Stimulated activated CD8-positive, alpha-beta memory T cell treated with anti-CD3 and anti-CD28 coated beads, Interleukin-4, amount 100 ng/mL, for 48 hours (primary cell): ENCODE data around the gene S100A7.
A peak's percentile ranks its signal among the peaks of the same experiment; 100 is the strongest.
"Not testable (repeated sequence)": the region's sequence is repeated elsewhere in the genome, so short reads cannot be mapped to it uniquely, and the experiment has no call there.

Source experiments
- DNase-seq: peaks from one replicate; pipeline ENCODE4 v3.0.0-alpha.2; 2020

S100A7 gene

DNA sequence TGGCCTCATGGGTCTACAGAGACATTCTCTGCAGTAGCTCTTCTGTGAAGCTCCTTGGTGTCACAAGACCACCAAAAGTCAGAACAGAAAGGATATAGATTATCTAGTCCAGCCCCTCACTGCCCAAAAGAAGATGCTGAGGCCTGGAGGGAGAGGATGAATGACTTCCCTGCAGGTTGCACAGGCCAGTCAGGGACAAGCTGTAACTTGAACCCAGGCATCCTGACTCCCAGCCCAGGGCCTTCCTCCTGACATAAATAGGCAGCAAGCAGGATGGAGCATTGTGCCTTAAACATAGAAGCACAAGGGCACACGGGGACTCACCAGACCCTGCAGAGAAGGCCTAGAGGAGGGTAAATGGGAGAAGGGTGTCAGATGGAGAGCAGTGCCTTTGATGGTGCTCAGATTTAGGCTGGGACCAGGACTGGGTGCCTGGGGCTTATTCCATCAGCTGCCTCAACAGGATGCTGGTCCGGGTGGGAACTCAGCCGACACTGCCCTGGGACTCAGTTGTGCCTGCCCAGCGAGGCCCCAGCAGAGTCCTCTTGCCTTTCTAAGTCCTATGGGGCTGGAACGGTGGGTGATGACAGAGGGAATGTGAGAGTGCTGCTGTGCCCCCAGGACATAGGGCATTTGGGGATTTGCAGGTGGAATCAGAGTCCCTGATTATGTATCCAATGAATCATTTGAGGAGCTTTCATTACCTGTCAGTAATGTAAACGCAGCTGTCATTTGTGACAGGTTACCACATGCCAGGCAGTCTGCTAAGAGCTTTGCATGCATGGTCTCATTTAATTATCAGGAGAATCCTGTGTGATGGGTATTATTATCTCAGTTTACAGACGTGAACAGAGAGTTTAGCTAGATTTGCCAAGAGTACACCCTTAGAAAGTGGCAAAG, 30.9 kb downstream of the S100A7 start:
- DNase-seq, result no peak

DNA sequence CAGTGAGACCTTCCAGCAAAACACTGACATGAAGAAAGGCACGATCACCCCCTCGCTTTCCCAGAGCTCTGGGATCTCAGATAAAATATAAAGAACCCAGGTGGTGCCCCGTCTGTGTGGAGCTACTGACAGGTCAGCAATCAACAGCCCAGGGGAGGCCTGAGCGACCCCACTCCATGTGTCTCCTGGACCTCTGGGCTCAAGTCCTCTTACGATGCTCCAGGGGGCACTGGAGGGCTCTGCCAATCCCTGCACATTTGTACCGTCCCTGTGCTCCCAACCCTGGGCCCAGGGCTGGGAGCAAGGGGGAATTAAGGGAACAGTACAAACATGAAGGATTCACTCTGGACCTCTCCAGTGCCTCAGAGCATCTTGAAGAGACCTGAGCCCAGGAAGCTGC, 31.7 kb downstream of the S100A7 start:
- no peak for DNase-seq

DNA sequence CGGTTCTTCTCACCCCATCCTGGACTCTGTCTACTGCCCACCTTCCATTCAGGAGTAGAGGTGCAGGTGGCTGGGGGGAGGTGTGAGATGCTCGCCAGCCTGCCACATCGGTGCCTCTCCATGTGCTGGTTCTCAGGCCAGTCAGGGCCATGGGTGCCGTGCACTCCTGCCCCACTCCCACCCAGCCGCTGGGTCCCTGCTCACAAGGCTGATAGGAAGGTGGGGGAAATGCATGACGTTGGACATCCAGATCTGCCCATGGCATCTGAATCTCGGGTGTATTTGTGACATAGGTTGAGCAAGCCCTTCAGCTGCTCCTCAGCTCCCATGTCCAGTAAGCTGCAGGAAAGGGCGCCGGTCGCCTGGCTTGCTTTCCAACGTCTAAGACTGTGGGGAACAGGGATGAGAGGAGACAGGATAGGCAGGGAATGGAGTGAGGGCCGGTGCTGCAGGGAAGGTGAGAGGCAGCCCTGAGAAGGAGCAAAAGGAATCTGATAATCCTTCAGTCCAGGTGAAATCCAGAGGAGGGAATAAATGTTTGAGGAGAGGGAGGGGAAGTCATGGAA, 32.3 kb downstream of the S100A7 start:
- DNase-seq, result no peak

DNA sequence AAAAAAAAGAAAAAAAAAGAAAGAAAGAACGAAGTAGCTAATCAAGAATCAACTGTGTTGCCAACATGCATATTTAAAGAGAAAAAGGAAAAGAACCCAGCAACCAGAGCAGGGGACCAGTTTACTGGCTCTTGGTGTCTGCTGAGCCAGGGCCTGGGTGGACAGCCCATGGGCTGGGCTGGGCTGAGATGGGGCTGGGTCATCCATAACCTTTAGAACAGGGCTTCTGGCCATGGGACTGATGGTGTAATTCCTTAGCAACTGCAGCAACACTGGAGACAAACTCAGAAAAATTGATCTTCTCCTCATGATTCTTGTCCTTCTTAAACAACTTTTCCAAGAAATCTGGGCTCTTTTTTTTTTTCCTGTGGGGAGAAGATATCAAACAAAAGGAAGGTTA, 33.6 kb downstream of the S100A7 start:
- DNase-seq, result no peak

DNA sequence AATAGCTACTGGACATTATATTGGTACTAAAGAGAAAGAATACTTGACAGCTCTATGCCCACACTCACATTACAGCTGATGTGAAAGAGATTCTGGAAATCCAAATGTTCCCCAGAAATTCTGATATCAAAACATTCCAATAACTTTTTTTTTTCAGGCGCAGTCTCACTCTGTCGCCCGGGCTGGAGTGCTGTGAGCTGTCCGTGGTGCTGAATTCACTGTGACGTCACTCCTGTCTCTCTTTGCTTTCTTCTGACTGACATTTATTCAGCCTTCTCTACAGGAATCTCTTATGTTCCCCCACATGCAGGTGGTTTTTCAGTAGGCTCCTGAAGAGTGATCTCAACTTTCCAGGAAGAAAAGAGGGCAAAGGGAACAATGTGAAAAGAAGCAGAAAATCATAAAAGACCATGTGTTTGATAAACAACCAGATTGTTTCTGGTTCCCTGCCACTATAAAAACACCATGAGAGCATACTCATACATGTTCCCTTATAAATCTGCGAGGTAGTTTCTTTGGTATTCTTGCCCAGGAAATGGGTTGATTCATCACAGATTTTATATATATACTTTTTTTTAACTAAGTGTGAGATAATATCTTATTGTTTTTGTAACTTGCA, 37.9 kb downstream of the S100A7 start:
- DNase-seq, result peak; percentile 85

DNA sequence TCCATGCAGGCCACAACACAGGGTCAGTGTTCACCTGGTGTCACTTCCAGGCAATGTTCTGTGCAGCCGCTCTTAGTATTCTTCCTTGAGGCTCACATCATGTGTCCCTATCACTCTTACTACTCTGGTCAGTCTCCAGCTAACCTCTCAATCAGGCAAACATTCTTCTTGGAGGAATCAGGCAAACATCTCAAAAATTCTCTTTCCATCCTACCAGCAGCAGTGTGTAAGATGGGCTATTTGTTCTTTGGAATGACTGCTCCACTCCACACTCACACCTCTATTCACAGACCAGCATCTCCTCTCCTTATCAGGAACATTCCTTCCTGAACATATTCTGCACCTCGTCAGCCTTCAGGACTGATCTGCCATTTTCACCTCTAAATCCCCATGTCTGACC, 40.1 kb downstream of the S100A7 start:
- no peak for DNase-seq

DNA sequence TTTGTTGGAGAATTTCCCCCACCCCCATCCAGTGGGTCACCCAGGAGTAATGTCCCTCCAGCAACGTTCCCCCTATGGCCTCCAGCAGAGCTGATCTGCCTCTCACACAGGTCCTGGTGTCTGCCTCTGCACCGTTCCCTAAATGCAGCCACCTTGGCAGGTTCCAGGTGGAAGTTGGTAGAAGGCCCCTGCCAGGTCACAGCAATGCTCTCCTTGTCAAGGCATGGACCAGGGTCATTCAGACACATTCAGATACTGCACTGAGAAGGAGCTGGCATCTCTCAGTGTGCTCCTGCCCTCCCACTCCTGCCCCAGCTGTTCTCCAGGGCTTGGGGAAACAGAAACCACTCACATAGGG, 41.0 kb downstream of the S100A7 start:
- not testable (repeated sequence) for DNase-seq

DNA sequence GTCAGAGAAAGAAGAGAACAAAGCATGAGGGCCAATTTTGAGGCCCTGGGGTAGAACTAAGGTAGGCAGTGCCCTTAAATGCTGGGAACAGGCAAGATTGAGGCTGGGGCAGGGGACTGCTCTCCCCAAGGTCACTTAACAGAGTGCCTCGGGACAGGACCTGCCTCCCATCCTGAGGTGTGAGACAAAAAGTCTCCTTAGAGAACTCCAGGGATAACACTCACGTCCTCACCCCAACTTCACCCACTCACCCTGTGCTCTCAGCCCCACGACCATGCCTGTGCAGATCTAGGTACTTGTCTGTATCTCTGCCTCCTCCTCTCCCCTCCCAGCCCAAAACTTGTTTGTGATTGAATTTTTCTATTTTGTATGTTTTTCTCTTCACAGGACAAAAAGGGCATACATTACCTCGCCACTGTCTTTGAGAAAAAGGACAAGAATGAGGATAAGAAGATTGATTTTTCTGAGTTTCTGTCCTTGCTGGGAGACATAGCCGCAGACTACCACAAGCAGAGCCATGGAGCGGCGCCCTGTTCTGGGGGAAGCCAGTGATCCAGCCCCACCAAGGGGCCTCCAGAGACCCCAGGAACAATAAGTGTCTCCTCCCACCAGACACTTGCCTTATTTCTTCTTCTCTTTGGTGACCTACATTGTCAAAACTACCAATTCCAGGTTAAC, 41.6 kb downstream of the S100A7 start:
- not testable (repeated sequence) for DNase-seq

DNA sequence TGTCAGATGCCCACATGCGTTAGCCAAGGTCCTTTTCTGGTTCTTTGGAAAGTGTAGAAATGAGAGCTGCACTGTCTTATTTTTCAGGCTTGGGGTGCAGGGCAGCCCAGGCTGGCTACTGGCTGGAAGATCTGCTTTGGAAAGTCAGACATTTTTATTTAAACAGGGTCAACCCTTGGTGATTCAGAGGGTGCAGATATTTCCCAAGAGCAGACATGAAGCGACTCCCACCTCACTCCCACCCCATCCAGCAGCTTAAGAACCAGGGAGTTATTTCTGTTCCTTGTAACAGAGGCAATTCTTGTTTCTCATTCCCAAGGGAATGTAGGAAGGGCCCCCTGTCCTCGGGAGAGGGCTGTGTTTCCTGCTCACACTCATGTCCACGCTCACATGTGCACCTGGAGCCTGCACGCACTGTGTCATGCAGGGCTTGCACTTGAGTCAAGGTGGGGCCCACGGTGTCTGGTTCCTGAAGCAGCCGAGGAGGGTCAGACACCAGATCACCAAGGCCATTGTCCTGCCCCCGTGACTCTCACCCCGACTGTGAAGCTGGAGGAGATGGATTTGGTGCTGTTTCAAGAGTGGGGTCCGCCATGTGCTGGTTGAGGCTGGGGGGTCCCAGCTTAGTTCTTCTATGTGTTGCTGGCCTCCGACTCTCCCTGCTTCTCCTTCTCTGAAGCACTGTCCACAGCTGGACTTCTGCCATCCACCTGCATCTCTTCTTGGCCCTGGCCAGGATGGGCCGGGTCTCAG, 43.1 kb downstream of the S100A7 start:
- no peak for DNase-seq

DNA sequence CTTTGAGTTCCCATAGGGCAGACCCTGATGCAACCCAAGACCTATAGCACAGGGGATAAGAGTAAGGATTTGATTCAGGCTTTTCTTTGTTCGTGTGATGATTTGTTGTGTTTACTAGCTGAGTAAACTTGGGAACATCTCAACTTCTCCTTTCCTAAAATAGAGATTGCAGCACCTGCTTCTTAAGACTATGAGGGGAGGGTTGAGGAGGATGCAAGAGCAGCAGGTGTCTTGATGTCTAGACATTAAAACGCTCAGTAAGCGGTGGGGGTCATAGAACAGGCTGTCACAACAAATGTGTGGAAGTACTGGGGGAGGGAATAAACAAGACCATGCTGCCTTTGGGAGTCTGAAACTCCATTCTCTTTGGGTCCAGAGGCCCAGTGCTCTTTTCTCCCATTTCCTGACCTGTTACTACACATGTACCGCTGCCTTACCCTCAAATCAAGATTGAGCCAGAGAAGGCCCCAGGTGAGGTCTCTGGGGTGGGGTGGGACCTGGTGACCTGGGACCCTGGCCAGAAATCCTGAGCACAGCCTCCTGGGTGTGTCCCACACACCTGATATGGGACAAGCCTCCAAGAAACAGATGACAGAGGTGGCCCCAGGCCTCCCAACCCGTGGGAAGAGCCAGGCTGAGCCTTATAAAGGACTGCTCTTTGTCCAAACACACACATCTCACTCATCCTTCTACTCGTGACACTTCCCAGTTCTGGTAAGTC, 44.4 kb downstream of the S100A7 start, which contains the start of gene S100A7A:
S100A7A (plus strand) TSS at position 671 of the 721 bp plus-strand sequence. CDS start 1,563 bp downstream, outside the sequence.
- no peak for DNase-seq

DNA sequence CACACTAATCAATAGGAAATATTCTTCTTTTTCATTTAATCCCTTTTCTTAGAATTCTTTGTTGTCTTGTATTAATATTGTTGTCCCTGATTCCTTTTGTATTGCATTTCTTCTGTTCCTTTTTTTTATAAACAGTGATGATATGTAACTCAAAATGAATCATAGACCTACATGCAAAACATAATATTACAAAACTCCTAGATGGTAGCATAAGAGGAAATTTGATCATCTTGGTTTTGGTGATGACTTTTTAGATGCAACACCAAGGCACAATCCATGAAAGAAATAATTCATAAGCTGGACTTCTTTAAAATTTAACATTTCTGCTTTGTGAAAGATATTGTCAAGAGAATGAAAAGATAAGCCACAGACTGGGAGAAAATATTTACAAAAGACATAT, 46.5 kb downstream of the S100A7 start:
- DNase-seq, result not testable (repeated sequence)
